ENCODE data around the gene MAST4. TPM values are rescaled to one million over a fixed set of nuclear protein-coding genes. Genes with fewer than 3 reads are reported as not detected.

MAST4 gene
- total and polyA plus RNA-seq, 4 donors: 3.7 to 9.5 (median 6.5) TPM

DNA sequence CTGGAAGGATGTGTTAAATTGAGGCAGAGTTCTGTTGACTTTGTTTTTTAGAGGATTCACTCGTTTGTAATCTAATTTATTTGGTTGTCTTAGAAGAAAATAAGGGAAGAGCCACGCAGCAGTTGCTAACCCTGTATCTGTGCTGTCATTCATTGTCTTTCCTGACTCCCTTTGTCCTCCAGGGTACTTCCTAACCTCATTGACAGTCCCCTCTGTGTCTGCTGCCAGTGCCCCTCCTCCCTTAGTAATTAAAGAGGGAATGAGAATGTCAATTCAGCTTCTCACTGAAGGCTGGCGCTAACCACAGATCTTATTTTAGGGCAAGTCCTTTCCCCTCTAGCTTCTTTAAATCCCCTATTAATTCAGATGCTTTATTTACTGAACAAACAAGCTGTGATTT, 84.0 kb downstream of the MAST4 start:
- H3K4me3 ChIP-seq (ENCODE audit: low read depth in 1 of 3, low read length in 3 of 3): no peak overlapping the region
- WGBS: 64% methylated on average over 3 of the region's 3 CpGs
- no peaks in the 10 kb centered on the region for H3K4me1 ChIP-seq (ENCODE audit: control insufficient read depth in 4 of 4, insufficient read depth in 4 of 4, low read length in 3 of 4)
- no peaks in the 10 kb centered on the region for H3K9me3 ChIP-seq (ENCODE audit: control insufficient read depth in 4 of 4, low read length in 3 of 4)
- H3K36me3 ChIP-seq (ENCODE audit: control insufficient read depth in 4 of 4, insufficient read depth in 3 of 4, low read depth in 1 of 4, low read length in 3 of 4): no peaks in the 10 kb centered on the region
- no peak overlapping the region for H3K27ac ChIP-seq (ENCODE audit: low read depth in 1 of 2, low read length in 2 of 2)
- DNase-seq (ENCODE audit: low spot score): no peak
- no peak overlapping the region for H3K9ac ChIP-seq (ENCODE audit: low read depth in 1 of 2, low read length in 2 of 2)
- no peaks in the 10 kb centered on the region for H3K27me3 ChIP-seq (ENCODE audit: control insufficient read depth in 4 of 4, insufficient read depth in 4 of 4, low read length in 3 of 4)
- TF ChIP-seq, protein P1, sequence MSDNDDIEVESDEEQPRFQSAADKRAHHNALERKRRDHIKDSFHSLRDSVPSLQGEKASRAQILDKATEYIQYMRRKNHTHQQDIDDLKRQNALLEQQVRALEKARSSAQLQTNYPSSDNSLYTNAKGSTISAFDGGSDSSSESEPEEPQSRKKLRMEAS (IDR thresholded peaks at IDR 0.05): no peak
- TF ChIP-seq SP1 (IDR thresholded peaks at IDR 0.05) (no peak), GABPA (IDR thresholded peaks at IDR 0.05 in 1 of 2, conservative IDR thresholded peaks at IDR 0.05 in 1 of 2) (no peak), JUND (IDR thresholded peaks at IDR 0.05) (no peak), HNF4G (IDR thresholded peaks at IDR 0.05) (no peak), RXRA (IDR thresholded peaks at IDR 0.05) (no peak), FOXA2 (IDR thresholded peaks at IDR 0.05) (no peak), HNF4A (conservative IDR thresholded peaks at IDR 0.05) (no peak)
- TF ChIP-seq, protein P2, sequence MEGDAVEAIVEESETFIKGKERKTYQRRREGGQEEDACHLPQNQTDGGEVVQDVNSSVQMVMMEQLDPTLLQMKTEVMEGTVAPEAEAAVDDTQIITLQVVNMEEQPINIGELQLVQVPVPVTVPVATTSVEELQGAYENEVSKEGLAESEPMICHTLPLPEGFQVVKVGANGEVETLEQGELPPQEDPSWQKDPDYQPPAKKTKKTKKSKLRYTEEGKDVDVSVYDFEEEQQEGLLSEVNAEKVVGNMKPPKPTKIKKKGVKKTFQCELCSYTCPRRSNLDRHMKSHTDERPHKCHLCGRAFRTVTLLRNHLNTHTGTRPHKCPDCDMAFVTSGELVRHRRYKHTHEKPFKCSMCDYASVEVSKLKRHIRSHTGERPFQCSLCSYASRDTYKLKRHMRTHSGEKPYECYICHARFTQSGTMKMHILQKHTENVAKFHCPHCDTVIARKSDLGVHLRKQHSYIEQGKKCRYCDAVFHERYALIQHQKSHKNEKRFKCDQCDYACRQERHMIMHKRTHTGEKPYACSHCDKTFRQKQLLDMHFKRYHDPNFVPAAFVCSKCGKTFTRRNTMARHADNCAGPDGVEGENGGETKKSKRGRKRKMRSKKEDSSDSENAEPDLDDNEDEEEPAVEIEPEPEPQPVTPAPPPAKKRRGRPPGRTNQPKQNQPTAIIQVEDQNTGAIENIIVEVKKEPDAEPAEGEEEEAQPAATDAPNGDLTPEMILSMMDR (IDR thresholded peaks at IDR 0.05; ENCODE audit: low read depth, low read length, missing input control): no peak

DNA sequence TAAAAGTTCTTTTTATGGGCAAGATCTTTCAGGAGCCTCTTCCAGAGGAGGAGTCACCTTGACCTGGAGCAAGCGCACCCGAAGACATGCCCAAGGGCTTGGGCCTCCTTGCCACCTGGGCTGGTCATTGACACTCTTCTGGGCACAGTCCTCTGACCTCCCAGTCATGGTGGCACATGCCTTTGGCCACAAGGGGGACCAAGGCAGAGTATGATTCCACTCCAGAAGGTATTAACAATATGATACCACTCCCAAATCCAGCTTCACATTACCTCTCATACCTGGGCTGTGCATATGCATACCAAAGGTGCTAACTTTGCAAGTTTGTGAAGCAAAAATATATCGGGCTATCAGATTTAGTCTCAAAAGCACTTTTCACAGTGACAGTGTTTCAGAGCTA, 84.6 kb downstream of the MAST4 start:
- WGBS: 97% methylated on average over 3 of the region's 3 CpGs
- Histone ChIP-seq H3K9ac (ENCODE audit: low read depth in 1 of 2, low read length in 2 of 2) (no peak overlapping the region), H3K27me3 (ENCODE audit: control insufficient read depth in 4 of 4, insufficient read depth in 4 of 4, low read length in 3 of 4) (no peaks in the 10 kb centered on the region), H3K27ac (ENCODE audit: low read depth in 1 of 2, low read length in 2 of 2) (no peak overlapping the region), H3K4me3 (ENCODE audit: low read depth in 1 of 3, low read length in 3 of 3) (no peak overlapping the region), H3K9me3 (ENCODE audit: control insufficient read depth in 4 of 4, low read length in 3 of 4) (no peaks in the 10 kb centered on the region), H3K36me3 (ENCODE audit: control insufficient read depth in 4 of 4, insufficient read depth in 3 of 4, low read depth in 1 of 4, low read length in 3 of 4) (no peaks in the 10 kb centered on the region), H3K4me1 (ENCODE audit: control insufficient read depth in 4 of 4, insufficient read depth in 4 of 4, low read length in 3 of 4) (no peaks in the 10 kb centered on the region)
- TF ChIP-seq RAD21 (IDR thresholded peaks at IDR 0.05): peak in 1 of 2 donors; percentile 48
- TF ChIP-seq FOXA2 (IDR thresholded peaks at IDR 0.05): no peak
- TF ChIP-seq RXRA (IDR thresholded peaks at IDR 0.05): no peak
- DNase-seq (ENCODE audit: low spot score): no peak

DNA sequence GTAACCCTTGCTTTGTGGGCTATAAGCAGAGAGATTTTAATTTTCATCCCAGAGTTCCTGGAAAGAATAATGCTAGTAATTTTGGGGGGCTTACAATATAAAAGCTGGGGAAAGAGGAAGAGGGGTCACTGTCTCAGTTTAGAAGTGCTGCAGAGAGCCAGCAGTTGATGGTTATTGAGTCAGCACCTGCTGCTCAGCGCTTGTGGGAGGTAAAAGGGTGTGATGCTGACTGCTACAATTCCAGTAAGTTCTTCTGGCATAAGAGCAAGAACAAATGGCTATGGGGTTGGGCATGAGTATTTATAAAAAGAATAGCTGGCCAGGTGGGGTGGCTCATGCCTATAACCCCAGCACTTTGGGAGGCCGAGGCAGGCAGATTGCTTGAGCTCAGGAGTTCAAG, 88.5 kb downstream of the MAST4 start:
- no peak for DNase-seq (ENCODE audit: low spot score)
- H3K9ac ChIP-seq (ENCODE audit: low read depth in 1 of 2, low read length in 2 of 2): no peak overlapping the region
- no peak overlapping the region for H3K4me3 ChIP-seq (ENCODE audit: low read depth in 1 of 3, low read length in 3 of 3)
- WGBS: 83% methylated on average over 2 of the region's 2 CpGs
- H3K4me1 ChIP-seq (ENCODE audit: control insufficient read depth in 4 of 4, insufficient read depth in 4 of 4, low read length in 3 of 4): no peaks in the 10 kb centered on the region
- no peak overlapping the region for H3K27ac ChIP-seq (ENCODE audit: low read depth in 1 of 2, low read length in 2 of 2)
- no peaks in the 10 kb centered on the region for H3K27me3 ChIP-seq (ENCODE audit: control insufficient read depth in 4 of 4, insufficient read depth in 4 of 4, low read length in 3 of 4)
- H3K9me3 ChIP-seq (ENCODE audit: control insufficient read depth in 4 of 4, low read length in 3 of 4): no peaks in the 10 kb centered on the region
- no peaks in the 10 kb centered on the region for H3K36me3 ChIP-seq (ENCODE audit: control insufficient read depth in 4 of 4, insufficient read depth in 3 of 4, low read depth in 1 of 4, low read length in 3 of 4)
- TF ChIP-seq HNF4A (conservative IDR thresholded peaks at IDR 0.05) (no peak), SP1 (IDR thresholded peaks at IDR 0.05) (no peak), FOXA1 (IDR thresholded peaks at IDR 0.05) (no peak), TAF1 (conservative IDR thresholded peaks at IDR 0.05) (no peak), GABPA (IDR thresholded peaks at IDR 0.05 in 1 of 2, conservative IDR thresholded peaks at IDR 0.05 in 1 of 2) (no peak), JUND (IDR thresholded peaks at IDR 0.05) (no peak), NR2F2 (IDR thresholded peaks at IDR 0.05) (no peak), RXRA (IDR thresholded peaks at IDR 0.05) (no peak), FOXA2 (IDR thresholded peaks at IDR 0.05) (no peak), YY1 (IDR thresholded peaks at IDR 0.05) (no peak), EGR1 (IDR thresholded peaks at IDR 0.05; ENCODE audit: low read depth in 2 of 2) (no peak)
- TF ChIP-seq, protein P3, sequence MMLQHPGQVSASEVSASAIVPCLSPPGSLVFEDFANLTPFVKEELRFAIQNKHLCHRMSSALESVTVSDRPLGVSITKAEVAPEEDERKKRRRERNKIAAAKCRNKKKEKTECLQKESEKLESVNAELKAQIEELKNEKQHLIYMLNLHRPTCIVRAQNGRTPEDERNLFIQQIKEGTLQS (IDR thresholded peaks at IDR 0.05): no peak
- TF ChIP-seq, protein P4, sequence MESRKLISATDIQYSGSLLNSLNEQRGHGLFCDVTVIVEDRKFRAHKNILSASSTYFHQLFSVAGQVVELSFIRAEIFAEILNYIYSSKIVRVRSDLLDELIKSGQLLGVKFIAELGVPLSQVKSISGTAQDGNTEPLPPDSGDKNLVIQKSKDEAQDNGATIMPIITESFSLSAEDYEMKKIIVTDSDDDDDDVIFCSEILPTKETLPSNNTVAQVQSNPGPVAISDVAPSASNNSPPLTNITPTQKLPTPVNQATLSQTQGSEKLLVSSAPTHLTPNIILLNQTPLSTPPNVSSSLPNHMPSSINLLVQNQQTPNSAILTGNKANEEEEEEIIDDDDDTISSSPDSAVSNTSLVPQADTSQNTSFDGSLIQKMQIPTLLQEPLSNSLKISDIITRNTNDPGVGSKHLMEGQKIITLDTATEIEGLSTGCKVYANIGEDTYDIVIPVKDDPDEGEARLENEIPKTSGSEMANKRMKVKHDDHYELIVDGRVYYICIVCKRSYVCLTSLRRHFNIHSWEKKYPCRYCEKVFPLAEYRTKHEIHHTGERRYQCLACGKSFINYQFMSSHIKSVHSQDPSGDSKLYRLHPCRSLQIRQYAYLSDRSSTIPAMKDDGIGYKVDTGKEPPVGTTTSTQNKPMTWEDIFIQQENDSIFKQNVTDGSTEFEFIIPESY (IDR thresholded peaks at IDR 0.05): no peak
- TF ChIP-seq, protein P5, sequence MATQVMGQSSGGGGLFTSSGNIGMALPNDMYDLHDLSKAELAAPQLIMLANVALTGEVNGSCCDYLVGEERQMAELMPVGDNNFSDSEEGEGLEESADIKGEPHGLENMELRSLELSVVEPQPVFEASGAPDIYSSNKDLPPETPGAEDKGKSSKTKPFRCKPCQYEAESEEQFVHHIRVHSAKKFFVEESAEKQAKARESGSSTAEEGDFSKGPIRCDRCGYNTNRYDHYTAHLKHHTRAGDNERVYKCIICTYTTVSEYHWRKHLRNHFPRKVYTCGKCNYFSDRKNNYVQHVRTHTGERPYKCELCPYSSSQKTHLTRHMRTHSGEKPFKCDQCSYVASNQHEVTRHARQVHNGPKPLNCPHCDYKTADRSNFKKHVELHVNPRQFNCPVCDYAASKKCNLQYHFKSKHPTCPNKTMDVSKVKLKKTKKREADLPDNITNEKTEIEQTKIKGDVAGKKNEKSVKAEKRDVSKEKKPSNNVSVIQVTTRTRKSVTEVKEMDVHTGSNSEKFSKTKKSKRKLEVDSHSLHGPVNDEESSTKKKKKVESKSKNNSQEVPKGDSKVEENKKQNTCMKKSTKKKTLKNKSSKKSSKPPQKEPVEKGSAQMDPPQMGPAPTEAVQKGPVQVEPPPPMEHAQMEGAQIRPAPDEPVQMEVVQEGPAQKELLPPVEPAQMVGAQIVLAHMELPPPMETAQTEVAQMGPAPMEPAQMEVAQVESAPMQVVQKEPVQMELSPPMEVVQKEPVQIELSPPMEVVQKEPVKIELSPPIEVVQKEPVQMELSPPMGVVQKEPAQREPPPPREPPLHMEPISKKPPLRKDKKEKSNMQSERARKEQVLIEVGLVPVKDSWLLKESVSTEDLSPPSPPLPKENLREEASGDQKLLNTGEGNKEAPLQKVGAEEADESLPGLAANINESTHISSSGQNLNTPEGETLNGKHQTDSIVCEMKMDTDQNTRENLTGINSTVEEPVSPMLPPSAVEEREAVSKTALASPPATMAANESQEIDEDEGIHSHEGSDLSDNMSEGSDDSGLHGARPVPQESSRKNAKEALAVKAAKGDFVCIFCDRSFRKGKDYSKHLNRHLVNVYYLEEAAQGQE (IDR thresholded peaks at IDR 0.05): no peak
- TF ChIP-seq, protein P2 (IDR thresholded peaks at IDR 0.05; ENCODE audit: low read depth, low read length, missing input control): no peak
- TF ChIP-seq, protein P1 (IDR thresholded peaks at IDR 0.05): no peak

Measured in liver (tissue), 9 donors.